SK-N-SH (cell line): ENCODE data around the gene MYL12B. TPM values are rescaled to one million over a fixed set of nuclear protein-coding genes. Genes with fewer than 3 reads are reported as not detected.

Experiments
- CHD2 ChIP-seq: fragments of 150-350 bp; IDR thresholded peaks from 2 replicates; pipeline ENCODE4 v1.6.1; 2018; ENCODE audit warnings: low read length; ENCODE audit not compliant: partially characterized antibody
- ELF1 ChIP-seq: IDR thresholded peaks from 2 replicates; pipeline ENCODE4 v1.4.0; 2012
- FOXM1 ChIP-seq: IDR thresholded peaks from 2 replicates; pipeline ENCODE4 v1.4.0; 2012; ENCODE audit warnings: low read depth, mild to moderate bottlenecking
- MEF2A ChIP-seq: IDR thresholded peaks from 2 replicates; pipeline ENCODE4 v1.4.0; 2012; ENCODE audit warnings: low read depth, borderline replicate concordance
- MXI1 ChIP-seq: IDR thresholded peaks from 2 replicates; pipeline ENCODE4 v1.6.1; 2012; ENCODE audit warnings: mild to moderate bottlenecking, low read depth, low read length, improper control_type of control experiment
- NRF1 ChIP-seq: IDR thresholded peaks from 2 replicates; pipeline ENCODE4 v1.6.1; 2012; ENCODE audit warnings: low read depth, mild to moderate bottlenecking, low read length
- RAD21 ChIP-seq: IDR thresholded peaks from 2 replicates; pipeline ENCODE4 v1.6.1; 2012; ENCODE audit warnings: mild to moderate bottlenecking, low read length
- RCOR1 ChIP-seq: fragments of 150-350 bp; IDR thresholded peaks from 2 replicates; pipeline ENCODE4 v1.6.1; 2017; ENCODE audit warnings: antibody characterized with exemption, low read length
- SMC3 ChIP-seq: IDR thresholded peaks from 2 replicates; pipeline ENCODE4 v1.6.1; 2012; ENCODE audit warnings: low read depth, low read length, improper control_type of control experiment
- TAF1 ChIP-seq: IDR thresholded peaks from 2 replicates; pipeline ENCODE4 v1.6.1; 2012; ENCODE audit warnings: low read depth, mild to moderate bottlenecking, low read length, moderate library complexity, borderline replicate concordance
- TCF12 ChIP-seq: IDR thresholded peaks from 2 replicates; pipeline ENCODE4 v1.4.0; 2012
- TEAD4 ChIP-seq: IDR thresholded peaks from 2 replicates; pipeline ENCODE4 v1.4.0; 2012; ENCODE audit warnings: mild to moderate bottlenecking, borderline replicate concordance; ENCODE audit not compliant: insufficient read depth
- YY1 ChIP-seq: IDR thresholded peaks from 2 replicates; pipeline ENCODE4 v1.4.0; 2012; ENCODE audit warnings: low read depth, mild to moderate bottlenecking
- polyA plus RNA-seq, 3 experiments: library from polyadenylated mRNA; depleted of rRNA; stranded (reverse); fragments of >200 nt; gene quantifications; 2 replicates each; pipeline ENCODE4 v1.2.3, GENCODE V29; 2012
- TF ChIP-seq, protein P1 (sequence below): IDR thresholded peaks from 2 replicates; pipeline ENCODE4 v1.4.0; 2012; ENCODE audit warnings: low read depth
- TF ChIP-seq, protein P2 (sequence below): IDR thresholded peaks from 2 replicates; pipeline ENCODE4; 2012
- TF ChIP-seq, protein P3 (sequence below): fragments of 200-600 bp; sonication (generic); IDR thresholded peaks from 2 replicates; pipeline ENCODE4 v1.6.1; 2017; ENCODE audit warnings: antibody characterized with exemption, mild to moderate bottlenecking, moderate library complexity
- TF ChIP-seq, protein P4 (sequence below): IDR thresholded peaks from 2 replicates; pipeline ENCODE4 v1.4.0; 2012; ENCODE audit warnings: low read depth, borderline replicate concordance
- TF ChIP-seq, protein P5 (sequence below): IDR thresholded peaks from 2 replicates; pipeline ENCODE4 v1.6.1; 2012; ENCODE audit warnings: mild to moderate bottlenecking, low read depth, low read length, moderate library complexity

MYL12B gene
- polyA plus RNA-seq, 1 of the 3 experiments (the other 2 are of a cell fraction), result 555 TPM

DNA sequence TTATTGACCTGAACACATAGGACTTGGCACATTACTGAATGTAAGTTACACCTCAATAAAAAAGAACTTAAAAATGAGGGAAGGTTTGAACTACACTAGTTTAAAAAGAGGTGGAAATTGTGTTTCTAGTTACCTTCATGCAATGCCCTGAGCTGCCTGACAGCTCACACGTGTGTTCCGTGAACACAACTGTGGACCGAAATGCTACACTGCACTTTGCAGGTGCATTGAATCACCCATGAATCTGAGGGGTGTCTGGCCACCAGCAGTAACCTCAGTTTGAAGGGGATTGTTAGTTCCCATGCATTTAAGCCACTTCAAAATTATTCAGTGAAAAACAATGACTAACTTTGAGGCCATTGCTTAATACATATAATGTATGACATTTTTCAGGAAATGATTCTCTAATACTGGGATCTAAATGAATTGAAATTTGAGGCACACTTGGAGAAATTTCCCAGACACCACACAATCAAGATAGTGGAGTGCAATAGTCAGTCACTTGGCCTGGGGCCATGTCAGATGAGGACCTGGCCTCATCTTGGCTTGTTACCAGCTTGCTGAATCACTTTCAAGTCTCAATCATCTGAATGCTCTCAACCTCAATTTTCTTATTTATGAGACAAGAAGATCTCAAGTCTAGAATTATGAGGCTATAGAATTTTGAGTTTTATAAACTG, 59.3 kb downstream of the MYL12B start (continued):
- TF ChIP-seq ELF1 (0 out of 2 replicates have a peak, but pooled peaks have one; percentile 39), FOXM1 (peak; percentile 66; the same call in 1 of the 2 replicates), YY1 (peak; percentile 44; the same call in 1 of the 2 replicates), TAF1 (no peak), NRF1 (no peak), RCOR1 (0 out of 2 replicates have a peak, but pooled peaks have one; percentile 31), SMC3 (no peak), MEF2A (peak; percentile 35; the same call in 1 of the 2 replicates), TEAD4 (peak; percentile 82), TCF12 (peak; percentile 97), RAD21 (no peak), MXI1 (no peak), CHD2 (no peak)
- TF ChIP-seq, protein P1, sequence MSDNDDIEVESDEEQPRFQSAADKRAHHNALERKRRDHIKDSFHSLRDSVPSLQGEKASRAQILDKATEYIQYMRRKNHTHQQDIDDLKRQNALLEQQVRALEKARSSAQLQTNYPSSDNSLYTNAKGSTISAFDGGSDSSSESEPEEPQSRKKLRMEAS, result peak; percentile 63; the same call in 1 of the 2 replicates
- TF ChIP-seq, protein P2, sequence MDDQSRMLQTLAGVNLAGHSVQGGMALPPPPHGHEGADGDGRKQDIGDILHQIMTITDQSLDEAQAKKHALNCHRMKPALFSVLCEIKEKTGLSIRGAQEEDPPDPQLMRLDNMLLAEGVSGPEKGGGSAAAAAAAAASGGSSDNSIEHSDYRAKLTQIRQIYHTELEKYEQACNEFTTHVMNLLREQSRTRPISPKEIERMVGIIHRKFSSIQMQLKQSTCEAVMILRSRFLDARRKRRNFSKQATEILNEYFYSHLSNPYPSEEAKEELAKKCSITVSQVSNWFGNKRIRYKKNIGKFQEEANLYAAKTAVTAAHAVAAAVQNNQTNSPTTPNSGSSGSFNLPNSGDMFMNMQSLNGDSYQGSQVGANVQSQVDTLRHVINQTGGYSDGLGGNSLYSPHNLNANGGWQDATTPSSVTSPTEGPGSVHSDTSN, result peak; percentile 94
- TF ChIP-seq, protein P3, sequence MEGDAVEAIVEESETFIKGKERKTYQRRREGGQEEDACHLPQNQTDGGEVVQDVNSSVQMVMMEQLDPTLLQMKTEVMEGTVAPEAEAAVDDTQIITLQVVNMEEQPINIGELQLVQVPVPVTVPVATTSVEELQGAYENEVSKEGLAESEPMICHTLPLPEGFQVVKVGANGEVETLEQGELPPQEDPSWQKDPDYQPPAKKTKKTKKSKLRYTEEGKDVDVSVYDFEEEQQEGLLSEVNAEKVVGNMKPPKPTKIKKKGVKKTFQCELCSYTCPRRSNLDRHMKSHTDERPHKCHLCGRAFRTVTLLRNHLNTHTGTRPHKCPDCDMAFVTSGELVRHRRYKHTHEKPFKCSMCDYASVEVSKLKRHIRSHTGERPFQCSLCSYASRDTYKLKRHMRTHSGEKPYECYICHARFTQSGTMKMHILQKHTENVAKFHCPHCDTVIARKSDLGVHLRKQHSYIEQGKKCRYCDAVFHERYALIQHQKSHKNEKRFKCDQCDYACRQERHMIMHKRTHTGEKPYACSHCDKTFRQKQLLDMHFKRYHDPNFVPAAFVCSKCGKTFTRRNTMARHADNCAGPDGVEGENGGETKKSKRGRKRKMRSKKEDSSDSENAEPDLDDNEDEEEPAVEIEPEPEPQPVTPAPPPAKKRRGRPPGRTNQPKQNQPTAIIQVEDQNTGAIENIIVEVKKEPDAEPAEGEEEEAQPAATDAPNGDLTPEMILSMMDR, result no peak
- TF ChIP-seq, protein P4, sequence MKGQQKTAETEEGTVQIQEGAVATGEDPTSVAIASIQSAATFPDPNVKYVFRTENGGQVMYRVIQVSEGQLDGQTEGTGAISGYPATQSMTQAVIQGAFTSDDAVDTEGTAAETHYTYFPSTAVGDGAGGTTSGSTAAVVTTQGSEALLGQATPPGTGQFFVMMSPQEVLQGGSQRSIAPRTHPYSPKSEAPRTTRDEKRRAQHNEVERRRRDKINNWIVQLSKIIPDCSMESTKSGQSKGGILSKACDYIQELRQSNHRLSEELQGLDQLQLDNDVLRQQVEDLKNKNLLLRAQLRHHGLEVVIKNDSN, result no peak
- TF ChIP-seq, protein P5, sequence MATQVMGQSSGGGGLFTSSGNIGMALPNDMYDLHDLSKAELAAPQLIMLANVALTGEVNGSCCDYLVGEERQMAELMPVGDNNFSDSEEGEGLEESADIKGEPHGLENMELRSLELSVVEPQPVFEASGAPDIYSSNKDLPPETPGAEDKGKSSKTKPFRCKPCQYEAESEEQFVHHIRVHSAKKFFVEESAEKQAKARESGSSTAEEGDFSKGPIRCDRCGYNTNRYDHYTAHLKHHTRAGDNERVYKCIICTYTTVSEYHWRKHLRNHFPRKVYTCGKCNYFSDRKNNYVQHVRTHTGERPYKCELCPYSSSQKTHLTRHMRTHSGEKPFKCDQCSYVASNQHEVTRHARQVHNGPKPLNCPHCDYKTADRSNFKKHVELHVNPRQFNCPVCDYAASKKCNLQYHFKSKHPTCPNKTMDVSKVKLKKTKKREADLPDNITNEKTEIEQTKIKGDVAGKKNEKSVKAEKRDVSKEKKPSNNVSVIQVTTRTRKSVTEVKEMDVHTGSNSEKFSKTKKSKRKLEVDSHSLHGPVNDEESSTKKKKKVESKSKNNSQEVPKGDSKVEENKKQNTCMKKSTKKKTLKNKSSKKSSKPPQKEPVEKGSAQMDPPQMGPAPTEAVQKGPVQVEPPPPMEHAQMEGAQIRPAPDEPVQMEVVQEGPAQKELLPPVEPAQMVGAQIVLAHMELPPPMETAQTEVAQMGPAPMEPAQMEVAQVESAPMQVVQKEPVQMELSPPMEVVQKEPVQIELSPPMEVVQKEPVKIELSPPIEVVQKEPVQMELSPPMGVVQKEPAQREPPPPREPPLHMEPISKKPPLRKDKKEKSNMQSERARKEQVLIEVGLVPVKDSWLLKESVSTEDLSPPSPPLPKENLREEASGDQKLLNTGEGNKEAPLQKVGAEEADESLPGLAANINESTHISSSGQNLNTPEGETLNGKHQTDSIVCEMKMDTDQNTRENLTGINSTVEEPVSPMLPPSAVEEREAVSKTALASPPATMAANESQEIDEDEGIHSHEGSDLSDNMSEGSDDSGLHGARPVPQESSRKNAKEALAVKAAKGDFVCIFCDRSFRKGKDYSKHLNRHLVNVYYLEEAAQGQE, result no peak
